ENCODE results near the gene PPFIBP2. TPM values are rescaled to one million over a fixed set of nuclear protein-coding genes. Genes with fewer than 3 reads are reported as not detected.

PPFIBP2 gene
- total RNA-seq, 2 experiments from 2014 or later: 7.9 to 13.2 TPM

GRCh38 chr11:7528514-7529049 is 14.8 kb downstream of the PPFIBP2 start:
- ChIA-PET CTCF (no interaction called here), POLR2A (no interaction called here)
- no peak for DNase-seq
- no peaks in the 10 kb centered on the region for H3K27me3 Mint-ChIP-seq
- ATAC-seq: no peak
- H3K9me3 Mint-ChIP-seq (ENCODE audit: low read depth): no peaks in the 10 kb centered on the region
- peaks cover 79% of the 10 kb centered on the region for H3K4me1 Mint-ChIP-seq
- intact Hi-C loops (cut with DNase I, micrococcal nuclease): no loop called here
- peak overlapping the region; percentile 0 for H3K27ac Mint-ChIP-seq
- H3K36me3 Mint-ChIP-seq (ENCODE audit: low read depth): no peaks in the 10 kb centered on the region
- H3K4me3 Mint-ChIP-seq: no peak overlapping the region

DNA sequence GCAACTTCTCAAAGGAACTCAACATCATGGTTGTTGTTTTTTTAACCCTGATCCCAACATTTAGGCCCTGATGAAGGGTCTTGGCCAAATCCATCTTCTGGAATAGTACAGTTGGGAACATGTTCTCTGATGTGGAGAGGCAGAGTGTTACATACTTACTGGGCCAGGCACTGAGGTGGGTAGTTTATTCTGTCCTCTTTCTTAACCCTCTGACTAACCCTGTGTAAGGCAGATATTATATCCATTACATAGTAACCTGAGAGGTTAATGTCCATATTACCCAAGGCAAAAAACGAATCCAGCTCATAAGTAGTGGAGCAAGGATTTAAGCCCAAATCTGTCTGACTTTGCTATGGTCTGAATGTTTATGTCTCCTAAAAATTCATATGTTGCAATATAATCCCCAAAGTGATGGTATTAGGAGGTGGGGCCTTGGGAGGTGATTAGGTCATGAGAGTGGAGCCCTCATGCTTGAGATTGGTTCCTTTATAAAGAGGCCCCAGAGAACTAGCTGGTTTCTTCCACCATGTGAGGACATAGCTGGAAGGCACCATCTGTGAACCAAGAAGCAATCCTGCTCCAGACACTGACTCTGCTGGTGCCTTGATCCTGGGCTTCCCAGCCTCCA is 16.3 kb downstream of the PPFIBP2 start:
- ATAC-seq: no peak
- ChIA-PET CTCF (interaction anchor here (0.6 to 1.7 kb wide), 4 partner anchors 9 to 50 kb away, joined by 3 to 7 read pairs (median 3); no protein-coding TSS in a partner anchor), POLR2A (no interaction called here)
- H3K36me3 Mint-ChIP-seq (ENCODE audit: low read depth): no peaks in the 10 kb centered on the region
- H3K27ac Mint-ChIP-seq: no peak overlapping the region
- DNase-seq: no peak
- peaks cover 77% of the 10 kb centered on the region for H3K4me1 Mint-ChIP-seq
- H3K27me3 Mint-ChIP-seq: no peaks in the 10 kb centered on the region
- no peak overlapping the region for H3K4me3 Mint-ChIP-seq
- intact Hi-C loops (cut with DNase I, micrococcal nuclease): no loop called here
- no peaks in the 10 kb centered on the region for H3K9me3 Mint-ChIP-seq (ENCODE audit: low read depth)

- Mint-ChIP-seq H3K4me3 (no peak overlapping the region), H3K4me1 (peaks cover 77% of the 10 kb centered on the region), H3K27ac (no peak overlapping the region), H3K9me3 (ENCODE audit: low read depth) (no peaks in the 10 kb centered on the region), H3K36me3 (ENCODE audit: low read depth) (no peaks in the 10 kb centered on the region), H3K27me3 (no peaks in the 10 kb centered on the region)
- ATAC-seq (peak; percentile 31), DNase-seq (no peak)
- intact Hi-C loops (cut with DNase I, micrococcal nuclease): no loop called here
- CTCF ChIA-PET: interaction anchor here (1.3 to 1.7 kb wide), 2 partner anchors 10 to 23 kb away, joined by 3 to 7 read pairs; no protein-coding TSS in a partner anchor
- POLR2A ChIA-PET: no interaction called here
Observed at GRCh38 chr11:7531011-7531410, 17.2 kb downstream of the PPFIBP2 start.

DNA sequence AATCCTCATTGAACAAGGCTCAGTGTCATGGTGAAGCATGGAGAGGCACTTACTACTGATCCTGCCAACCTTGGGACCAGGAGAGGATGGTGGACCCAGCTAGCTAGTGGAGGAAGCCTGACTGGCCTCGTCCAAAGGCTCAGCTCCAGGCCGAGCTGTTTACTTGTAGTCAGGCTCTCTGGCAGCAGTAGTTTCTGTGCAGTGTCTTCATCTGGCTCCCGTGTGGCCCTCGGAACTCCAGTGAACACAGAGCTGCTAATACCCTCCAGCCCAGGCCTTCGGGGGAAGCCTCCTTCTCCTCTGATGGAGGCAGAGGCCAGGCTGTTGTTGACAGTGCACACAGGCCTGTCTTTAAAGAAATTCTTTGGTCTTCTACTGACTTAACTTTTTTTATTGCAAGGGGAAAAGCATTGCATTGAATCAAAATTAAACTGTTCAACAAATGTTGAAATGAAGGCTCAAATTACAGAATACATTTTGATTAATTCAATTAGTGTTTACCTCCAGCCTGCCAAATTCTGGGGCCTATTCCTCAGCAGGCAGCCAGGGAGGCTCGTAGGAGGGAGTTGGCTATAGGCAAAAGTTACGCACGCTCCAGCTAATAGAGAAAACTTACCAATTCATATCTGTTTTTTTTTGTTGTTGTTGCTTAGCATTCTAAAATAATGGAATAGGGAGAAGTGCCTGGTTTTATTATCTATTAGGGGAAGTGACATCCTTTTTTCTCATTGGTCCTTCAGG is 18.8 kb downstream of the PPFIBP2 start:
- H3K27ac Mint-ChIP-seq: no peak overlapping the region
- ATAC-seq: no peak
- CTCF ChIA-PET: interaction anchor here (0.7 to 1.7 kb wide), 2 partner anchors 70 to 1114 kb away, joined by 3 to 6 read pairs; partner anchors contain the start of gene APBB1
- no peak for DNase-seq
- peaks cover 77% of the 10 kb centered on the region for H3K4me1 Mint-ChIP-seq
- intact Hi-C loops (cut with DNase I, micrococcal nuclease): no loop called here
- no peaks in the 10 kb centered on the region for H3K9me3 Mint-ChIP-seq (ENCODE audit: low read depth)
- no peaks in the 10 kb centered on the region for H3K36me3 Mint-ChIP-seq (ENCODE audit: low read depth)
- no peaks in the 10 kb centered on the region for H3K27me3 Mint-ChIP-seq
- POLR2A ChIA-PET: no interaction called here
- H3K4me3 Mint-ChIP-seq: no peak overlapping the region

DNA sequence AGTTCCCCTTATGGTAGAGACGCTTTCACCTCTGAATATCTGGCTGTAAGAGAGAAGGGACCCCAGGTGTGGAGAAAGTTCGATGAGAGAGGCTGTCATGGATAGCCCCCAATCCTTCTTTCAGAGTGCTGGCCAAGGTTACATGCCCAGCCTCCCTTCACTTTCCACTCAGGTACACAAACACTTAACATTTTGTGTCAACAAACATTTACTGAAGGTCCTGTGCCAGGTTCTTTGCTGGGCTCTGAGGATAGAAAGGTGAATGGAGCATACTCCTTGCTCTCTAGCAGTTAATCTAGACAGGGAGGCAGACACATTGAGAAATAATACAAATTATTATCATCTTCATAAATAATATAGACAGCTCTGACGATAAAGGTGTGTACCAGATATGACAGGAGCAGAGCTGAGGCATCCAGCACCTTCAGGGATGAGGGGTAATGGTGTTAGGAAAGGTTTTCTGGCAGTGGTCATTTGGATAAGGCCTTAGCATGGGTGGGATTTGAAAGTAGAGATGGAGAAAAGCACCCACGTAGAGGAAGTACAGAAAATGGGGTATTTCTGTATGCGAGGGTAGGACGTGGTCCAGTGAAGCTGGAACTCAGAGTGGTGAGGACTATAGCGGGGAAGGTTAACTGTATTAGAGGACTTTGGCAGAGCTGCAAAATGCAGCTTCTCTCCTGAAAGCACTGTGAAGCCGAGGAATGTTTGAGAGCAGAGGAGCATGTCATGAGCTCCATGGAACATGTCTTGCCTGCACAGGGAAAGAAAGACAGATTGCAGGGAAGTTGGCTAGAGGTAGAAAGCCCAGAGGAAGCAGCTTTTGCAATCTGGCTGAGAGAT is 19.6 kb downstream of the PPFIBP2 start:
- no peak for ATAC-seq
- no peak overlapping the region for H3K27ac Mint-ChIP-seq
- no peaks in the 10 kb centered on the region for H3K9me3 Mint-ChIP-seq (ENCODE audit: low read depth)
- no peak for DNase-seq
- H3K4me3 Mint-ChIP-seq: no peak overlapping the region
- ChIA-PET POLR2A (no interaction called here), CTCF (interaction anchor here (0.7 to 1.7 kb wide), 4 partner anchors 12 to 1115 kb away, joined by 3 to 6 read pairs (median 3); partner anchors contain the start of gene APBB1)
- H3K27me3 Mint-ChIP-seq: no peaks in the 10 kb centered on the region
- intact Hi-C loops (cut with DNase I, micrococcal nuclease): no loop called here
- peaks cover 77% of the 10 kb centered on the region for H3K4me1 Mint-ChIP-seq
- H3K36me3 Mint-ChIP-seq (ENCODE audit: low read depth): no peaks in the 10 kb centered on the region

DNA sequence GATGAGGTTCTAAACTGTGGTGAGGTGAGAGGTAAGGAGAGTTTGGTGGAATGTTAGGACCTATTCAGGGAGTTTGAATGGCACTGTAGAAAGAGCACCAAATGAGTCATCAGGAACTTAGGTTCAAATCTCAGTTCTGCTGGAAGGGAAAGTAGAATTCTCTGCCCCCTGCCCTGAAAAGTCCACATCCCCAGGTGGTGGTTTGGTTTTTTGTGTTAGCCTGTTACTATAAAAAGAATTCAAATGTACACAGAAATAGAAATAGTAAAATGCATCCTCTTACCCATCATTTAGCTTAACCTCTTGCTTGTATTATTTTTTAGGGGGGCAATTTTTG is 20.2 kb downstream of the PPFIBP2 start:
- Mint-ChIP-seq H3K27ac (no peak overlapping the region), H3K9me3 (ENCODE audit: low read depth) (no peaks in the 10 kb centered on the region), H3K36me3 (ENCODE audit: low read depth) (no peaks in the 10 kb centered on the region), H3K4me3 (no peak overlapping the region), H3K4me1 (peaks cover 77% of the 10 kb centered on the region), H3K27me3 (no peaks in the 10 kb centered on the region)
- ChIA-PET CTCF (interaction anchor here (0.9 to 1.7 kb wide), 3 partner anchors 13 to 71 kb away, joined by 3 to 6 read pairs (median 3); no protein-coding TSS in a partner anchor), POLR2A (no interaction called here)
- DNase-seq (no peak), ATAC-seq (no peak)
- intact Hi-C loops (cut with DNase I, micrococcal nuclease): no loop called here

GRCh38 chr11:7536100-7536499 is 22.3 kb downstream of the PPFIBP2 start:
- ChIA-PET CTCF (no interaction called here), POLR2A (no interaction called here)
- no peak overlapping the region for H3K27ac Mint-ChIP-seq
- ATAC-seq: no peak
- H3K4me3 Mint-ChIP-seq: no peak overlapping the region
- peak; percentile 23 for DNase-seq
- no peaks in the 10 kb centered on the region for H3K9me3 Mint-ChIP-seq (ENCODE audit: low read depth)
- intact Hi-C loops (cut with DNase I, micrococcal nuclease): no loop called here
- H3K27me3 Mint-ChIP-seq: no peaks in the 10 kb centered on the region
- H3K4me1 Mint-ChIP-seq: peaks cover 62% of the 10 kb centered on the region
- H3K36me3 Mint-ChIP-seq (ENCODE audit: low read depth): no peaks in the 10 kb centered on the region

DNA sequence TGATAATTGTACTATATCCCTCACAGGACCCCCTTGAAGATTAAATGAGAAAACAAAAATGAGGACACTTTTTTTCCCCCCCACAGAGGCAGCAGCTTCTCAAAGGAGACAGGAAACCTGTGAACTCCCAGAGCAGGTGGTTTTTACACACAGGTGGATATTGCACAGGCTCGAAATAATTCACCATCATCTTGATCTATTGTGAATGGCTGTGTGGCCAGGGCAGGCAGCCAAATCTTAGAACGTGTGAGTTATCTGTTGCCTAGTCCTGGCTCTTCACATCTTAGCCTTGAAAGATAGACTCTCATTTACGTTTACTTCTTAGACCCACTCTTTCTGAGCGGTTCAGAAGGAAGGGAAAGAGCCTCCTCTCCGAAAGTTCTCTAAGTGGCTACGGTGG is 23.5 kb downstream of the PPFIBP2 start:
- Mint-ChIP-seq H3K4me1 (peaks cover 57% of the 10 kb centered on the region), H3K9me3 (ENCODE audit: low read depth) (no peaks in the 10 kb centered on the region), H3K27ac (no peak overlapping the region), H3K27me3 (no peaks in the 10 kb centered on the region), H3K4me3 (no peak overlapping the region), H3K36me3 (ENCODE audit: low read depth) (no peaks in the 10 kb centered on the region)
- intact Hi-C loops (cut with DNase I, micrococcal nuclease): no loop called here
- no peak for ATAC-seq
- ChIA-PET CTCF (interaction anchor here (0.6 to 2.7 kb wide), 3 partner anchors 16 to 670 kb away, joined by 3 to 17 read pairs (median 5); no protein-coding TSS in a partner anchor), POLR2A (no interaction called here)
- DNase-seq: no peak

GRCh38 chr11:7538031-7538430 is 24.2 kb downstream of the PPFIBP2 start:
- Mint-ChIP-seq H3K9me3 (ENCODE audit: low read depth) (no peaks in the 10 kb centered on the region), H3K4me1 (peaks cover 60% of the 10 kb centered on the region), H3K4me3 (no peak overlapping the region), H3K27ac (peak overlapping the region; percentile 30), H3K36me3 (ENCODE audit: low read depth) (no peaks in the 10 kb centered on the region), H3K27me3 (no peaks in the 10 kb centered on the region)
- DNase-seq: peak; percentile 54
- ATAC-seq: peak; percentile 88
- POLR2A ChIA-PET: no interaction called here
- intact Hi-C loops (cut with DNase I, micrococcal nuclease): no loop called here
- CTCF ChIA-PET: interaction anchor here (1.2 to 2.7 kb wide), 5 partner anchors 17 to 142 kb away, joined by 3 to 17 read pairs (median 4); partner anchors contain the start of gene CYB5R2

GRCh38 chr11:7538466-7539454 is 25.0 kb downstream of the PPFIBP2 start:
- H3K36me3 Mint-ChIP-seq (ENCODE audit: low read depth): no peaks in the 10 kb centered on the region
- POLR2A ChIA-PET: no interaction called here
- intact Hi-C loops (cut with DNase I, micrococcal nuclease): no loop called here

More at GRCh38 chr11:7538466-7539454, 25.0 kb downstream of the PPFIBP2 start:
- ATAC-seq (no peak), DNase-seq (no peak)
- peaks cover 56% of the 10 kb centered on the region for H3K4me1 Mint-ChIP-seq
- no peaks in the 10 kb centered on the region for H3K9me3 Mint-ChIP-seq (ENCODE audit: low read depth)
- peak overlapping the region; percentile 30 for H3K27ac Mint-ChIP-seq
- H3K4me3 Mint-ChIP-seq: no peak overlapping the region
- H3K27me3 Mint-ChIP-seq: no peaks in the 10 kb centered on the region
- CTCF ChIA-PET: interaction anchor here (0.9 to 2.7 kb wide), 8 partner anchors 17 to 152 kb away, joined by 3 to 17 read pairs (median 4); partner anchors contain the start of genes CYB5R2 and PPFIBP2
